Kidney (tissue), 14 donors: ENCODE measurements around the gene SLC4A5. TPM values are rescaled to one million over a fixed set of nuclear protein-coding genes. Genes with fewer than 3 reads are reported as not detected.

Experiments
- DNase-seq, 5 donors: peaks; one replicate each; pipeline ENCODE4 v3.0.0-alpha.2; 2013 to 2020
- FAIRE-seq: peaks from 2 replicates; lab custom pipeline; 2012; peaks lifted over from hg19 to GRCh38; lab: Jason Lieb, UNC
- H3K27ac ChIP-seq, 2 donors: one replicate each; pipeline ENCODE4 v1.7.0; 2013; ENCODE audit warnings: low read depth in 2 of 2, low read length in 2 of 2, inconsistent platforms in 1 of 2
- H3K27me3 ChIP-seq: one replicate; pipeline ENCODE4 v1.7.1; 2013; ENCODE audit warnings: low read length, inconsistent platforms; ENCODE audit not compliant: control insufficient read depth, insufficient read depth
- H3K36me3 ChIP-seq, 3 donors: one replicate each; pipeline versions ENCODE4 v1.7.0 to v1.7.1; 2013; ENCODE audit warnings: low read length in 3 of 3, control low read depth in 1 of 3, inconsistent platforms in 1 of 3; ENCODE audit not compliant: insufficient read depth in 3 of 3, control insufficient read depth in 2 of 3
- H3K4me1 ChIP-seq, 3 donors: one replicate each; pipeline versions ENCODE4 v1.7.0 to v1.7.1; 2013; ENCODE audit warnings: low read length in 3 of 3, inconsistent platforms in 1 of 3, low read depth in 1 of 3; ENCODE audit not compliant: control insufficient read depth in 2 of 3, insufficient read depth in 2 of 3
- H3K4me3 ChIP-seq, 3 donors: one replicate each; pipeline versions ENCODE4 v1.7.0 to v1.8.1; 2013; ENCODE audit warnings: low read length in 3 of 3, control low read depth in 1 of 3, inconsistent platforms in 1 of 3
- H3K9ac ChIP-seq, 3 donors: one replicate each; pipeline versions ENCODE4 v1.7.0 to v1.7.1; 2013; ENCODE audit warnings: low read length in 3 of 3, control low read depth in 1 of 3, inconsistent platforms in 1 of 3
- H3K9me3 ChIP-seq, 3 donors: one replicate each; pipeline versions ENCODE4 v1.7.0 to v1.7.1; 2013; ENCODE audit warnings: low read length in 3 of 3, control low read depth in 1 of 3, inconsistent platforms in 1 of 3; ENCODE audit not compliant: control insufficient read depth in 2 of 3, insufficient read depth in 1 of 3
- CTCF ChIP-seq: IDR thresholded peaks from 3 replicates; pipeline ENCODE4 v1.5.1; 2012; ENCODE audit warnings: mild to moderate bottlenecking, moderate library complexity, borderline replicate concordance; ENCODE audit not compliant: insufficient read depth; ENCODE audit errors: extremely low read depth
- intact Hi-C: fragments of 100-400 bp; cut with DNase I; formaldehyde crosslinking; loops from one replicate; pipeline ENCODE4 v1.11.1; 2022
- polyA plus RNA-seq: library from polyadenylated mRNA; stranded (reverse); fragments of 350-450 nt; fragmentation: Illumina TruSeq; extraction: RNeasy Lipid Tissue Mini Kit (QIAGEN cat#74804); gene quantifications from one replicate; pipeline ENCODE4 v1.2.3, GENCODE V29; 2014; ENCODE audit warnings: low read depth, low replicate concordance; ENCODE audit not compliant: insufficient read depth
- total RNA-seq: library from RNA; stranded (reverse); fragmentation: NEBNext Ultra II Directional; extraction: Animal tissue kit (Norgen Biotek cat#: 25700); gene quantifications from one replicate; pipeline ENCODE4 v1.2.1, GENCODE V29; 2021
- donor health status: control.
- donor health status: control.
- donor health status: control.
- donor health status: control.
- donor health status: control.
- donor health status: DM: yes; HTN: yes; CAD: no.
- donor health status: Normal renal cell carcinoma (clear cell type).

Gene SLC4A5
- total and polyA plus RNA-seq, 2 donors from 2014 or later: 1.1 to 5.2 TPM

- H3K9me3 ChIP-seq: no peaks in the 10 kb centered on the region
- TF ChIP-seq CTCF: no peak
- peak within 1 kb of the TSS in 2 of 3 donors; percentile 5 to 60 for H3K9ac ChIP-seq
- no peak for FAIRE-seq
- intact Hi-C loops: no loop called here
- peak within 1 kb of the TSS in 2 of 3 donors; percentile 30 to 35 for H3K4me3 ChIP-seq
- peak; percentile 55 to 86 (median 71) for DNase-seq
- H3K27me3 ChIP-seq: no peaks in the 10 kb centered on the region
- H3K4me1 ChIP-seq: peaks cover 0 to 8% (median 3%) of the 10 kb centered on the region in 3 donors
- peaks cover 0 to 22% (median 15%) of the 10 kb centered on the region in 3 donors for H3K36me3 ChIP-seq
- no peak within 1 kb of the TSS for H3K27ac ChIP-seq
Observed at GRCh38 chr2:74379851-74380789, 36.9 kb upstream of the SLC4A5 start, which contains the start of gene DCTN1. Gene DCTN1 (minus strand): TSS chr2:74380311. CDS start chr2:74380037, 274 bp downstream.

GRCh38 chr2:74378007-74378406, 34.8 kb upstream of the SLC4A5 start:
- DNase-seq (no peak), FAIRE-seq (no peak)
- Histone ChIP-seq H3K27me3 (no peaks in the 10 kb centered on the region), H3K4me1 (peaks cover 0 to 11% (median 3%) of the 10 kb centered on the region in 3 donors), H3K36me3 (peaks cover 0 to 22% (median 15%) of the 10 kb centered on the region in 3 donors), H3K4me3 (no peak overlapping the region), H3K27ac (no peak overlapping the region), H3K9me3 (no peaks in the 10 kb centered on the region), H3K9ac (no peak overlapping the region)
- intact Hi-C loops: no loop called here
- TF ChIP-seq CTCF: no peak

- TF ChIP-seq CTCF: no peak
- DNase-seq (no peak), FAIRE-seq (no peak)
- H3K36me3 ChIP-seq: peaks cover 0 to 27% (median 19%) of the 10 kb centered on the region in 3 donors
- H3K27ac ChIP-seq: no peak overlapping the region
- peaks cover 0 to 11% (median 3%) of the 10 kb centered on the region in 3 donors for H3K4me1 ChIP-seq
- no peaks in the 10 kb centered on the region for H3K9me3 ChIP-seq
- intact Hi-C loops: no loop called here
- no peak overlapping the region for H3K9ac ChIP-seq
- H3K27me3 ChIP-seq: no peaks in the 10 kb centered on the region
- no peak overlapping the region for H3K4me3 ChIP-seq
Observed at GRCh38 chr2:74375838-74376237, 32.6 kb upstream of the SLC4A5 start.
